ENCODE measurements around the gene GFY. TPM values are rescaled to one million over a fixed set of nuclear protein-coding genes. Genes with fewer than 3 reads are reported as not detected.
A peak's percentile ranks its signal among the peaks of the same experiment; 100 is the strongest.

GFY gene
- total and polyA plus RNA-seq, 5 experiments from 2014 or later, result not detected

DNA sequence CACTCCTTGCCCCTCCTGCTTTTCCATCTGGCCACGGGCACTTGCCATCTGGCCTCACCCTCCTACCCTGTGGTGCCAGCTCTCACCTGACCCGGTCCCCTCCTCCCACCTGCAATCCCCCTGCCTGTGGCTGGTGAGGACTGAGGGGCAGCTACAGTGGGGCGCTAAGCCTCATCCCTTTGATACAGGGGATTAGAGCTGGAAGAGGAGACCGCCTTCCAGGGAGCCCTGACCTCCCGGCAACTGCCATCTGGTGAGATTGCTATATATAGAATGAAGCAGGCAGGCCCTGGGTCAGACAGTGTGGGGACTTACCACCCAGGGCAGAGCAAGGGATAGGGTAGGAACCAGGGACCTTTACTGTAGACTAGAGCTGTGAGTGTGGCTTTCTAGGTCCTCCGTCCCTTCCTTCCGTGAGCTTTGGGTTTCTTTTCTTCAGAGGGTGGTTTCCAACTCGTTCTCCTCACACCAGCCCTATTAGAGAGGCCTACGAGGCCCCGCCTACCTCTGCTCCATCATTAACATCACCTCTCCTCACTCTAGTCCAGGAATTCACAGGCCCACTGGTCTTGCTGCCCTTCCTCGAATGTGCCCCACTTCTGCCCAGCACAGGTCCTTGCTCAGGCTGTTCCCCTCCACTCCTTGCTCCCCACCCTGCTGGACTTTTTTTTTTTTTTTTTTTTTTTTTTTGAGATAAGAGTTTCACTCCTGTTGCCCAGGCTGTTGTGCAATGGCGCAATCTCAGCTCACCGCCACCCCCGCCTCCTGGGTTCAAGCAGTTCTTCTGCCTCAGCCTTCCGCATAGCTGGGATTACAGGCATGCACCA, 29.4 kb upstream of the GFY start:
- POLR2A ChIA-PET, result interaction anchor here (1.2 to 2.4 kb wide), 2 partner anchors 56 to 74 kb away, joined by 8 to 9 read pairs; partner anchors contain the start of gene PIH1D1
- no peak for ATAC-seq
- H3K27me3 Mint-ChIP-seq, result peaks cover 0 to 4% (median 0%) of the 10 kb centered on the region in 5 donors

DNA sequence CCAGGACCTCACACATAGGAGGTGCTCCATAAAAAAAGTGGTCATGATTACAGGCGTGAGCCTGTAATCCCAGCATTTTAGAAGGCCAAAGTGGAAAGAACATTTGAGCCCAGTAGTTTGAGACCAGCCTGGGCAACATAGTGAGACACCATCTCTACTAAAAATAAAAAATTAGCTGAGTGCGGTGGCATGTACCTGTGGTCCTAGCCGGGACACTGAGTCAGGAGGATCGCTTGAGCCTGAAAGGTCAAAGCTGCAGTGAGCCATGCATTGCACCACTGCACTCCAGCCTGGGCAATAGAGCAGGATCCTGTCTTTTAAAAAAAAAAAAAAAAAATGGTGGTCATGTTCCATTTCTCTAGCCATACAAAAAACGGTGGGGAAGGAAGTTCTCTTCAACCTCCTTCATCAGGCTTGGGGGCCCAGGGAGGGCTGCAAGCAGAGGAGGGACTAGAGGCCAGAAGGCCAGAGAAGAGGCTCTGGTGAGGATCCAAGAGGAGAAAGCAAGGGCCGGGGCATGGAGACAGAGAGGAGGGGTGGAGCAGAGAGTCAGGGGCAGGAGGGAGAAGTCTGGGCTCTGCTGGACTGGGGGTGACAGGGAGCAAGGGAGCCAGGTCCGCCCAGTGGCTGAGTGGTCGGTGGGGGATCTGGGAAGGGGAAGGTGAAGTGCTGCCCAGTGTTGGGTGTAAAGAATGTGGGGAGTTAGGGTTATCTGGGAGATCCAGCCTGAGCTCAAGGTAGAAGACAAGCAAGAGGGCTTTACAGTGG, 28.3 kb upstream of the GFY start:
- peaks cover 20 to 32% (median 22%) of the 10 kb centered on the region in 4 donors for H3K4me1 Mint-ChIP-seq
- peaks cover 0 to 3% (median 0%) of the 10 kb centered on the region in 5 donors for H3K27me3 Mint-ChIP-seq
- peak overlapping the region in 4 of 10 donors; percentile 28 to 50 (median 40) for H3K27ac Mint-ChIP-seq

More for the DNA sequence above, 29.4 kb upstream of the GFY start:
- no peak for DNase-seq
- H3K4me1 Mint-ChIP-seq, result peaks cover 22 to 35% (median 27%) of the 10 kb centered on the region in 4 donors
- H3K4me3 Mint-ChIP-seq, result peak overlapping the region in 1 of 10 donors; percentile 14
- no peaks in the 10 kb centered on the region for H3K9me3 Mint-ChIP-seq
- H3K36me3 Mint-ChIP-seq, result no peaks in the 10 kb centered on the region
- H3K27ac Mint-ChIP-seq, result peak overlapping the region in 2 of 10 donors; percentile 15 to 38

DNA sequence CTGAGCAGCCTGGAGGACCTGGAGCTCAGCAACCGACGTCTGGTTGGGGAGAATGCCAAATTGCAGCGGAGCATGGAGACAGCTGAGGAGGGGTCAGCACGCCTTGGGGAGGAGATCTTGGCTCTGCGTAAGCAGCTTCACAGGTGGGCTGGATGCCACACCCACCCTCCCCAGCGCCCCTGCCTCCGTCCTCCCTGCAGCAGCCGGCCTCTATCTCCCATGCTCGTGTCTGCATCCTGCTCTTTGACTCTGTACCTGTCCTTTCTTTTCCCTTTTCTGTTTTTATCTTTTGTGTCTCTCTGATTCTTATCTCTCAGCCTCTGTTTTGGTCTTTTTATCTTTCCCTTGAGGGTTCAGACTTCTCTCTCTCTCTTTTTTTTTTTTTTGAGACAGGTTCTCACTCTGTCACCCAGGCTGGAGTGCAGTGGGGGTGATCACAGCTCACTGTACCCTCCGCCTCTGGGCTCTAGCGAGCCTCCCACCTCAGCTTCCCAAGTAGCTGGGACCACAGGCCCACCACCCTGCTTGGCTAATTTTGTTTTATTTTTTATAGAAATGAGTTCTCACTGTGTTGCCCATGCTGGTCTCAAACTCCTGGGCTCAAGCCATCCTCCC, 27.1 kb upstream of the GFY start:
- POLR2A ChIA-PET, result interaction anchor here (0.7 kb wide), 1 partner anchor 11 kb away, joined by 3 read pairs; no protein-coding TSS in a partner anchor
- Mint-ChIP-seq H3K4me1 (peaks cover 17 to 28% (median 20%) of the 10 kb centered on the region in 4 donors), H3K27ac (peak overlapping the region in 9 of 10 donors; percentile 23 to 80 (median 59)), H3K27me3 (no peaks in the 10 kb centered on the region), H3K36me3 (no peaks in the 10 kb centered on the region), H3K9me3 (no peaks in the 10 kb centered on the region), H3K4me3 (peak overlapping the region in 8 of 10 donors; percentile 5 to 77 (median 54))
- ATAC-seq, result peak; percentile 65 to 66
- no peak for DNase-seq

More for the DNA sequence above, 28.3 kb upstream of the GFY start:
- POLR2A ChIA-PET, result interaction anchor here (0.6 to 1.2 kb wide), 4 partner anchors 23 to 184 kb away, joined by 3 to 8 read pairs (median 4); partner anchors contain the start of gene PIH1D1
- no peaks in the 10 kb centered on the region for H3K36me3 Mint-ChIP-seq
- DNase-seq, result no peak
- no peak for ATAC-seq
- H3K4me3 Mint-ChIP-seq, result peak overlapping the region in 2 of 10 donors; percentile 14 to 36
- H3K9me3 Mint-ChIP-seq, result no peaks in the 10 kb centered on the region

DNA sequence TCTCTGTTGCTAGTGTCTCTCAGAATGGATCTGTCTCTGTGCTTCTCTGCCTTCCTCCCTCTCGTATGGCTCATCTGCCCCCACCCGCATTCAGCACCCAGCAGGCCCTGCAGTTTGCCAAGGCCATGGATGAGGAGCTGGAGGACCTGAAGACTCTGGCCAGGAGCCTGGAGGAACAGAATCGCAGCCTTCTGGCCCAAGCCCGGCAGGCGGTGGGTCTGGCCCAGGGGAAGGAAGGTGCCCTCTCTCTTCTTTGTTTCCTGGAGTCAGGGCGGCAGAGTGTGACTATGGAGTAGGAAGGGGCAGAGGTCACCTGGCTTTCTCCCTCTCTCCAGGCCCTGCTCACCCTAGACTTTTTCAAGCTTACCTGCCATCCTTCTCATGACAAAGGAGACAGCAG, 26.3 kb upstream of the GFY start:
- peak overlapping the region in 6 of 10 donors; percentile 5 to 77 (median 40) for H3K4me3 Mint-ChIP-seq
- no peaks in the 10 kb centered on the region for H3K27me3 Mint-ChIP-seq
- no peaks in the 10 kb centered on the region for H3K36me3 Mint-ChIP-seq
- H3K27ac Mint-ChIP-seq, result peak overlapping the region in 8 of 10 donors; percentile 1 to 80 (median 66)
- H3K4me1 Mint-ChIP-seq, result peaks cover 22 to 36% (median 27%) of the 10 kb centered on the region in 4 donors
- H3K9me3 Mint-ChIP-seq, result no peaks in the 10 kb centered on the region
- DNase-seq, result no peak
- no peak for ATAC-seq
- POLR2A ChIA-PET, result no interaction called here

DNA sequence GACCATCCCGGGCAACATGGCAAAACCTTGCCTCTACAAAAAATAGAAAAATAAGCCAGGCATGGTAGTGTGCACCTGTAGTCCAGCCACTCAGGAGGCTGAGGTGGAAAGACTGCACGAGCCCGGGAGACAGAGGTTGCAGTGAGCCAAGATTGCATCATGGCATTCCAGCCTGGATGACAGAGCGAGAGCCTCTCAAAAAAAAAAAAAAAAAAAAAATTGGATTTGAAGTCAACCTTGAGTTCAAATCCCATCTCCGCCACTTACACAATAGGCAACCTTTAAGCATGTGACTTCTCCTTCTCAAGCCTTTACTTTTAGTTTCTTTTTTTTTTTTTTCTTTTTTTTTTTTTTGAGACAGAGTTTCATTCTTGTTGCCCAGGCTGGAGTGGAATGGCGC, 25.2 kb upstream of the GFY start:
- no peak for DNase-seq
- Mint-ChIP-seq H3K27me3 (no peaks in the 10 kb centered on the region), H3K9me3 (no peaks in the 10 kb centered on the region), H3K4me3 (no peak overlapping the region), H3K36me3 (no peaks in the 10 kb centered on the region), H3K4me1 (peaks cover 25 to 36% (median 30%) of the 10 kb centered on the region in 4 donors), H3K27ac (no peak overlapping the region)
- POLR2A ChIA-PET, result interaction anchor here (0.7 kb wide), 2 partner anchors 9 to 160 kb away, joined by 3 to 5 read pairs; no protein-coding TSS in a partner anchor
- no peak for ATAC-seq

DNA sequence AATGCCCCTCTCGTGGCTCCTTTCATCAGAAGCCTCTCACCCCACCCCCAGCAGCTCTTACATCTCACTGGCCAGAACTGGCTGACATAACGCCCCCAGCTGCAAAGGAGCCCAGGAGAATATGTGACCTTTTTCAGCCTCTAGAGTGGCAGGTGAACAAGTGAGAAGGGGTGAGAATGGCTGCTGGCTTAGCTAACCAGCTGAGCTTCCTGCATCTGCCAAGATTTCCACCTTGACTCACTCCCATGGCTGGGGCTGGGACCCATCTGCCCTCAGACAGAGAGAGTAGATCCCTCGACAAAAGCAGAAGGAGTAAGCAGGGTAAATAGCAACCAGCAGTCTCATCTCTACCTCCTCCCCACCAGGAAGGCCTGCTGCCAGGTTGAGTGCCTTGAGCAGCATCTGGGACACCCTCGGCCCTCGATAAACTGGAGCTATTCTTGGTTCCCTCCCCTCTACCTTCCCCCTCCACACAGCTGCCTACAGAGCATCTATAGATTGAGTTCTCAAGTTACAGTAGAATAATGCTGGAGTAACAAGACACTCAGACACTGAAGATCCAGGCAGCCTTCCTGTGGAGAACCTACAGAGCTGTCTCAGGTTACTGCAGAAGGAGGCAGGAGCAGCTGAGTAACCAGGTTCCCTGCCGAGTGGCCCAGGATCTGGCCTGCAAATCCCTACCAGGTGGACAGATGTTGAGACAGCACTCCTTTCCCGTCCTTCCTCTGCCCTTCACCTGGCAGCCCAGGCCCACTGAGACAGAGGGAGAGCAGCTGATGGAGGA, 21.6 kb upstream of the GFY start:
- DNase-seq (peak in 1 of 10 donors; percentile 28), ATAC-seq (peak in 1 of 2 donors; percentile 73)
- Mint-ChIP-seq H3K27me3 (no peaks in the 10 kb centered on the region), H3K27ac (peak overlapping the region in 3 of 10 donors; percentile 51 to 63 (median 54)), H3K9me3 (no peaks in the 10 kb centered on the region), H3K36me3 (no peaks in the 10 kb centered on the region), H3K4me3 (peak overlapping the region in 1 of 10 donors; percentile 33), H3K4me1 (peaks cover 25 to 38% (median 34%) of the 10 kb centered on the region in 4 donors)
- POLR2A ChIA-PET, result interaction anchor here (1.2 kb wide), 2 partner anchors 8 to 17 kb away, joined by 3 read pairs; no protein-coding TSS in a partner anchor

DNA sequence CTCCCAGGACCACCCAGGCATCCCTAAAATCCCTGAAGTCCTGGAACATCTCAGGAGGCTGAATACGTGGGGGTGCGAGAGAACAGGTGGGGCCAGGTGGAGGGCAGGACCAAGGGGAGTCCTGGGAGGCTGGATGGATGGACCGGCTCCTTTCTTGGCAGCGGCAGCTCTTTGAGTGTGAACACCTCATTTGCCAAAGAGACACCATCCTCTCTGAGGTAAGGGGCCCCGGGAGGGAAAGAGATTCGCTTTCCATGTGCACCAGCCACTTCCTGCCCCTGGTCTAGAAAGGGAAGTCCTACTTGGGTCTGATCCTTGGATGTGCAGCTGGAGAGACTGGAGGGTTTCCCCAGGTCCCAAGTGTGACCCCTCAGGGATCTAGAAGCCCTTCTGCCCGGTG, 18.1 kb upstream of the GFY start:
- Mint-ChIP-seq H3K4me3 (no peak overlapping the region), H3K36me3 (no peaks in the 10 kb centered on the region), H3K27ac (peak overlapping the region in 3 of 10 donors; percentile 47 to 86 (median 70)), H3K27me3 (no peaks in the 10 kb centered on the region), H3K4me1 (peaks cover 39 to 62% (median 57%) of the 10 kb centered on the region in 4 donors), H3K9me3 (no peaks in the 10 kb centered on the region)
- DNase-seq, result no peak
- POLR2A ChIA-PET, result interaction anchor here (0.8 to 1.9 kb wide), 3 partner anchors 13 to 45 kb away, joined by 3 to 6 read pairs (median 4); partner anchors contain the start of gene PIH1D1
- ATAC-seq, result no peak

DNA sequence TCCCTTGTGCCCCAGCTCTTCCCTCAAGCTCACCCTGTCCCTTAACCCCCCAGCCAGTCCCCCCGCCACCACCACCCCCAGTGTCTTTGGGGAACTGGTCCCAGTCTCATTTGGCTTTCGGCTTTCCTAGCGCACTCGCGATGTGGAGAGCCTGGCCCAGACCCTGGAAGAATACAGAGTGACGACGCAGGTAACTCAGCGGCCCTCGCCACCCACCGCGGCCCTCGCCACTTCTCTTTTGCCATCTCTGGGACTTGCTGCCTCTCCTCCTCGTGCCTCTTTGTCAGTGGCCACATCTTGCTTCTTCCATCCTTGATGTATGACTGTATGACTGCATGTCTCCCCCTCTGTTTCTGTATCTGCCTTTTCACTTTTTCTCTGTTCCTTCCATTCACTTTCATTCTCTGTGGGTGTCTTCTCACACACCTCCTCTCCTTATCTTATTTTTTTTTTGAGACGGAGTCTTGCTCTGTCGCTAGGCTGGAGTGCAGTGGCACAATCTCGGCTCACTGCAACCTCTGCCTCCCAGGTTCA, 17.6 kb upstream of the GFY start:
- ATAC-seq (no peak), DNase-seq (no peak)
- peaks cover 42 to 67% (median 61%) of the 10 kb centered on the region in 4 donors for H3K4me1 Mint-ChIP-seq
- H3K4me3 Mint-ChIP-seq, result peak overlapping the region in 1 of 10 donors; percentile 37
- no peaks in the 10 kb centered on the region for H3K27me3 Mint-ChIP-seq
- POLR2A ChIA-PET, result interaction anchor here (1.9 kb wide), 1 partner anchor 13 kb away, joined by 4 read pairs; no protein-coding TSS in a partner anchor
- peak overlapping the region in 8 of 10 donors; percentile 3 to 89 (median 73) for H3K27ac Mint-ChIP-seq
- H3K9me3 Mint-ChIP-seq, result no peaks in the 10 kb centered on the region
- H3K36me3 Mint-ChIP-seq, result no peaks in the 10 kb centered on the region

DNA sequence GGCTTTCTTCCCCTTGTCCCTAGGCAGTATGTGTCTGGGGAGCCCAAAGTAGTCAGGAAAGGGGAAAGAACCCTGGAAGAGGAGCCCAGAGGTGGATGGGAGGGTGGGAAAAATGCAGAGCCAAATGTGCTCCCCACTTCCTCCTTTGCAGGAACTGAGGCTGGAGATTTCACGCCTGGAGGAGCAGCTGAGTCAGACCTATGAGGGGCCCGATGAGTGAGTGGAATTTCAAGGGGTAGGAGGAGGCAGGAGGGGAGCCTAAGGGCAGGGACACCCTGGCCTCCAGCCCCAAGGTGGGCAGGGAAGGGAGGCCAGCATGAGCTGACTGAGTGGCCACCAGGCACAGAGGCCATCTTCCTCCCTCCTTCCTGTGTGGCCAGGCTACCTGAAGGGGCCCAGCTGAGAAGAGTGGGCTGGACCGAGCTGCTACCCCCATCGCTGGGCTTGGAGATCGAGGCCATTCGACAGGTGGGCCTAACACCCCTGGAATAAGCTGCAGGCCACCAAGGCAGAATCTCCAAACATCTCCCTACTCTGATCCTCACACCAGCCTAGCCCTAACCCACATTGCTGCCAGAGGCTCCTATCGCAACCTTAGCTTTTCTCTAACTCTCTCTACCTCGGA, 16.3 kb upstream of the GFY start:
- ATAC-seq, result peak in 1 of 2 donors; percentile 27
- Mint-ChIP-seq H3K4me1 (peaks cover 35 to 58% (median 56%) of the 10 kb centered on the region in 4 donors), H3K36me3 (no peaks in the 10 kb centered on the region), H3K27me3 (no peaks in the 10 kb centered on the region), H3K27ac (peak overlapping the region; percentile 56 to 92 (median 88)), H3K9me3 (no peaks in the 10 kb centered on the region), H3K4me3 (peak overlapping the region in 9 of 10 donors; percentile 39 to 87 (median 69))
- DNase-seq, result no peak
- POLR2A ChIA-PET, result interaction anchor here (0.5 to 1.7 kb wide), 6 partner anchors 9 to 109 kb away, joined by 3 to 5 read pairs (median 3); partner anchors contain the start of gene FLT3LG

DNA sequence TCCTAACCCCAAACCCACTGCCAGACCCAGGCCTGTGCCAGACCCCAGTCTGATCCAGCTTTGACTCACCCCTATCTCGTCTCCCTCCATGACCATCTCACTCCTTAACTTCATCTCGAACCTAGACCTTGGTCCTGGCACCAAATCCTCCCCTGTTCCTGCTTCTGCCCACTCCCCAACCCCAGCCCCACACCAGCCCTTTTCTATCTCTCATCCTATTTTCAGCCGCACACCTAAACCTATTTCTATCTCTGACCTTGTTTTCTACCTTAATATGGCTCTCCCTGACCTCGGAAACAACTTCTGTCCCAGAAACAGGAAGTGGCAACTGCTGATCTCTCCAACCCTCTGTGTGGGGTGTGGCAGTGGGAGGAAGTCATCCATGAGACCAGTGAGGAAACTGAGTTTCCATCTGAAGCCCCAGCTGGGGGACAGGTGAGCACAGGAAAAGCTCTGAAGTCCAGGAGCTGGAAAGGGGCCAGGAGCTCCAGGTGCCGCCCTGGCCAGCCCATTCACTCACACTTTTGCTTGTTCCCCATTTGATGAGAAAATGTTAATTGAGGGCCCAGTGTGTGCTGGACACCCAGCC, 15.7 kb upstream of the GFY start:
- Mint-ChIP-seq H3K4me3 (peak overlapping the region; percentile 39 to 87 (median 68)), H3K4me1 (peaks cover 35 to 57% (median 55%) of the 10 kb centered on the region in 4 donors), H3K27ac (peak overlapping the region; percentile 56 to 92 (median 88)), H3K36me3 (no peaks in the 10 kb centered on the region), H3K9me3 (no peaks in the 10 kb centered on the region), H3K27me3 (no peaks in the 10 kb centered on the region)
- DNase-seq, result no peak
- peak; percentile 53 to 69 for ATAC-seq
- POLR2A ChIA-PET, result interaction anchor here (0.5 to 1.7 kb wide), 6 partner anchors 9 to 110 kb away, joined by 3 to 5 read pairs (median 3); no protein-coding TSS in a partner anchor
